ENCODE measurements around the gene OPCML. TPM values are rescaled to one million over a fixed set of nuclear protein-coding genes. Genes with fewer than 3 reads are reported as not detected.

The OPCML gene
- total and polyA plus RNA-seq, 2 donors (not counting 1 experiment from before 2014, with no cell fraction given), result not detected

DNA sequence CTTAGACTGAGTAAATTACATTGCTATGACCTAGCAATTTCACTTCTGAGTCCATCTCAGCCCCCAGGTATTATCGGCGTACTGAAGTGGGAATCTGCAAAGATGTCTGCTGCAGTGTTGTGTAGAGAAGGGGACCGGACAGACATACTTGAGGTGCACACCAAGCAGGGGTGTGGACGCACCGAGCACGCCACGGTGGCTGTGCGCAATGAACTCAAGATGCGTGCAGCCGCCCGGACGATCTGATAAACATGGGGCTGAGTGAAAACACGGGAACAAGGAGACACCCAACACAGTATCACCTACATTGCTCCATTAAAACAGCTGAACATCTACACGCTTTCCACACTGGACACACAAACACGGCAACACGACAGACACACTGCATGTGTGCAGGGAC, 454.3 kb downstream of the OPCML start:
- Histone ChIP-seq H3K27me3 (replicated peaks in 1 of 4; ENCODE audit: control extremely low read depth in 1 of 4, control insufficient read depth in 3 of 4, insufficient read depth in 4 of 4, low read length in 3 of 4) (peaks cover 0 to 4% (median 0%) of the 10 kb centered on the region in 4 experiments), H3K4me3 (ENCODE audit: control extremely low read depth in 1 of 5, extremely low read depth in 1 of 5, insufficient read depth in 1 of 5, low read depth in 2 of 5, low read length in 4 of 5) (no peak overlapping the region), H3K27ac (ENCODE audit: low read length in 2 of 2) (no peak overlapping the region), H3K4me1 (ENCODE audit: control insufficient read depth in 2 of 2, insufficient read depth in 2 of 2, low read length in 2 of 2) (no peaks in the 10 kb centered on the region), H3K4me2 (replicated peaks; ENCODE audit: low read depth, low read length, poor library complexity, severe bottlenecking) (no peak overlapping the region), H3K9ac (ENCODE audit: low read length) (no peak overlapping the region), H3K9me3 (ENCODE audit: control extremely low read depth in 1 of 3, control insufficient read depth in 2 of 3, insufficient read depth in 1 of 3, low read length in 2 of 3) (peaks cover 0 to 3% (median 0%) of the 10 kb centered on the region in 3 donors), H2AFZ (ENCODE audit: insufficient read depth, low read depth, low read length, poor library complexity, severe bottlenecking) (no peak overlapping the region), H3K36me3 (replicated peaks in 1 of 2; ENCODE audit: control extremely low read depth in 1 of 2, control insufficient read depth in 1 of 2, extremely low read depth in 1 of 2, insufficient read depth in 2 of 2, low read length in 1 of 2) (no peaks in the 10 kb centered on the region), H4K20me1 (ENCODE audit: control insufficient read depth, insufficient read depth, low read length, poor library complexity, severe bottlenecking) (no peaks in the 10 kb centered on the region), H3K79me2 (ENCODE audit: control insufficient read depth, insufficient read depth, low read length) (no peaks in the 10 kb centered on the region)
- ATAC-seq (ENCODE audit: low read depth) (no peak), DNase-seq (no peak)
- no peak for TF ChIP-seq EZH2 (IDR thresholded peaks at IDR 0.05; ENCODE audit: borderline replicate concordance, insufficient read depth, low read depth, low read length, poor library complexity, severe bottlenecking)
- TF ChIP-seq, protein P1, sequence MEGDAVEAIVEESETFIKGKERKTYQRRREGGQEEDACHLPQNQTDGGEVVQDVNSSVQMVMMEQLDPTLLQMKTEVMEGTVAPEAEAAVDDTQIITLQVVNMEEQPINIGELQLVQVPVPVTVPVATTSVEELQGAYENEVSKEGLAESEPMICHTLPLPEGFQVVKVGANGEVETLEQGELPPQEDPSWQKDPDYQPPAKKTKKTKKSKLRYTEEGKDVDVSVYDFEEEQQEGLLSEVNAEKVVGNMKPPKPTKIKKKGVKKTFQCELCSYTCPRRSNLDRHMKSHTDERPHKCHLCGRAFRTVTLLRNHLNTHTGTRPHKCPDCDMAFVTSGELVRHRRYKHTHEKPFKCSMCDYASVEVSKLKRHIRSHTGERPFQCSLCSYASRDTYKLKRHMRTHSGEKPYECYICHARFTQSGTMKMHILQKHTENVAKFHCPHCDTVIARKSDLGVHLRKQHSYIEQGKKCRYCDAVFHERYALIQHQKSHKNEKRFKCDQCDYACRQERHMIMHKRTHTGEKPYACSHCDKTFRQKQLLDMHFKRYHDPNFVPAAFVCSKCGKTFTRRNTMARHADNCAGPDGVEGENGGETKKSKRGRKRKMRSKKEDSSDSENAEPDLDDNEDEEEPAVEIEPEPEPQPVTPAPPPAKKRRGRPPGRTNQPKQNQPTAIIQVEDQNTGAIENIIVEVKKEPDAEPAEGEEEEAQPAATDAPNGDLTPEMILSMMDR (IDR thresholded peaks at IDR 0.05), result no peak
- H3K9me3 Mint-ChIP-seq (ENCODE audit: insufficient read depth), result no peaks in the 10 kb centered on the region
- no peak overlapping the region for H3K27ac Mint-ChIP-seq
- ChIA-PET POLR2A (no interaction called here), CTCF (interaction anchor here (1.4 kb wide), 1 partner anchor 757 kb away, joined by 3 read pairs; no protein-coding TSS in a partner anchor)
- H3K4me1 Mint-ChIP-seq, result no peaks in the 10 kb centered on the region
- 91% methylated on average over 10 of the region's 16 CpGs for WGBS (ENCODE audit: insufficient coverage)
- intact Hi-C loops (cut with micrococcal nuclease), result loop anchor here (10.0 kb wide), 1 partner anchor 57 kb away; no protein-coding TSS in a partner anchor
- H3K27me3 Mint-ChIP-seq, result peaks cover 14% of the 10 kb centered on the region
- no peak overlapping the region for H3K4me3 Mint-ChIP-seq

DNA sequence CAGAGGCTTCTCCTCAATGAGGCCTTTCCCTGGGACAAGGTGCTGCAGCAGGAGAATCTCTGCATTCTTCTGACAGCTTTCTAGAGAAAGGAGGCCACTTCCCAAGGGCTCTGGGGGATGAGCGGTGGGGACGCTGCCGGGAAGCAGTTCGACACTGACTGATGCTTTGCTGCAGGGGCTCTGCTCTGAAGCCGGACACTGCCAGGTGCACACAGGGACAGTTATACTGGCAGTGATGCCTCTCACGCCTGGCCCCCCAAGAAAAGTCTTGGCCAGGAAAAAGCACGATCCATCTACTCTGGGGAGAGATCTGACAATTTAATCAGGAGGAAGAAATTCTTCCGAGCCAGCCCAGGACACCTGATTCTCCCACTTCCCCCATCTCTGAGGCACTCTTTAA, 456.9 kb downstream of the OPCML start:
- TF ChIP-seq, protein P1 (IDR thresholded peaks at IDR 0.05), result no peak
- TF ChIP-seq EZH2 (IDR thresholded peaks at IDR 0.05; ENCODE audit: borderline replicate concordance, insufficient read depth, low read depth, low read length, poor library complexity, severe bottlenecking), result no peak
- Histone ChIP-seq H3K79me2 (ENCODE audit: control insufficient read depth, insufficient read depth, low read length) (no peaks in the 10 kb centered on the region), H3K27ac (ENCODE audit: low read length in 2 of 2) (no peak overlapping the region), H4K20me1 (ENCODE audit: control insufficient read depth, insufficient read depth, low read length, poor library complexity, severe bottlenecking) (no peaks in the 10 kb centered on the region), H2AFZ (ENCODE audit: insufficient read depth, low read depth, low read length, poor library complexity, severe bottlenecking) (no peak overlapping the region), H3K27me3 (replicated peaks in 1 of 4; ENCODE audit: control extremely low read depth in 1 of 4, control insufficient read depth in 3 of 4, insufficient read depth in 4 of 4, low read length in 3 of 4) (peaks cover 0 to 3% (median 0%) of the 10 kb centered on the region in 4 experiments), H3K9me3 (ENCODE audit: control extremely low read depth in 1 of 3, control insufficient read depth in 2 of 3, insufficient read depth in 1 of 3, low read length in 2 of 3) (no peaks in the 10 kb centered on the region), H3K4me3 (ENCODE audit: control extremely low read depth in 1 of 5, extremely low read depth in 1 of 5, insufficient read depth in 1 of 5, low read depth in 2 of 5, low read length in 4 of 5) (no peak overlapping the region), H3K9ac (ENCODE audit: low read length) (no peak overlapping the region), H3K4me2 (replicated peaks; ENCODE audit: low read depth, low read length, poor library complexity, severe bottlenecking) (no peak overlapping the region), H3K36me3 (replicated peaks in 1 of 2; ENCODE audit: control extremely low read depth in 1 of 2, control insufficient read depth in 1 of 2, extremely low read depth in 1 of 2, insufficient read depth in 2 of 2, low read length in 1 of 2) (no peaks in the 10 kb centered on the region), H3K4me1 (ENCODE audit: control insufficient read depth in 2 of 2, insufficient read depth in 2 of 2, low read length in 2 of 2) (no peaks in the 10 kb centered on the region)
- Mint-ChIP-seq H3K27ac (no peak overlapping the region), H3K4me3 (no peak overlapping the region), H3K9me3 (ENCODE audit: insufficient read depth) (no peaks in the 10 kb centered on the region), H3K27me3 (peaks cover 7% of the 10 kb centered on the region), H3K4me1 (no peaks in the 10 kb centered on the region)
- ChIA-PET CTCF (no interaction called here), POLR2A (no interaction called here)
- ATAC-seq (ENCODE audit: low read depth), result no peak
- intact Hi-C loops (cut with micrococcal nuclease), result loop anchor here (10.0 kb wide), 1 partner anchor 59 kb away; no protein-coding TSS in a partner anchor
- 87% methylated on average over 6 of the region's 8 CpGs for WGBS (ENCODE audit: insufficient coverage)
- DNase-seq, result no peak
